OCI-LY7 (cell line): ENCODE results near the gene KIF15. TPM values are rescaled to one million over a fixed set of nuclear protein-coding genes. Genes with fewer than 3 reads are reported as not detected.

Experiments used
- BruUV-seq: library from RNA; stranded (reverse); fragments of 400-500 nt; replicated peaks from 2 replicates; lab custom pipeline; 2021; lab: Mats Ljungman, UMichigan
- CTCF ChIA-PET: fragments of 300-600 bp; sonication (Branson Sonifier 250); formaldehyde crosslinking; loops from one replicate; lab custom pipeline; 2022; ENCODE audit warnings: antibody characterized with exemption; ENCODE audit not compliant: unreplicated experiment; lab: Charles Lee
- POLR2A ChIA-PET: fragments of 300-600 bp; sonication (Branson Sonifier 250); formaldehyde crosslinking; loops from one replicate; lab custom pipeline; 2022; ENCODE audit warnings: antibody characterized with exemption; lab: Charles Lee
- DNase-seq: peaks from one replicate; pipeline ENCODE4 v3.0.0-alpha.2; 2015; ENCODE audit warnings: low spot score
- H2AFZ ChIP-seq: fragments of 200-600 bp; sonication (generic), shearing (Covaris generic); 2 replicates; pipeline ENCODE4 v1.6.1; 2014; ENCODE audit warnings: mild to moderate bottlenecking, antibody characterized with exemption, low read length, moderate library complexity
- H3K27ac ChIP-seq: fragments of 200-600 bp; sonication (generic); 2 replicates; pipeline ENCODE4 v1.5.1; 2014; ENCODE audit warnings: mixed run types, low read depth, mild to moderate bottlenecking, moderate library complexity, low read length, inconsistent platforms; ENCODE audit not compliant: poor library complexity, severe bottlenecking
- H3K36me3 ChIP-seq: fragments of 200-600 bp; sonication (generic); 2 replicates; pipeline ENCODE4 v1.6.1; 2014; ENCODE audit warnings: mild to moderate bottlenecking, antibody characterized with exemption, low read length, moderate library complexity, mixed read lengths; ENCODE audit not compliant: insufficient read depth
- H3K4me1 ChIP-seq: fragments of 200-600 bp; sonication (generic); 2 replicates; pipeline ENCODE4 v1.5.1; 2014; ENCODE audit warnings: mild to moderate bottlenecking, low read length; ENCODE audit not compliant: insufficient read depth, poor library complexity, severe bottlenecking
- H3K4me2 ChIP-seq: fragments of 200-600 bp; sonication (generic); 2 replicates; pipeline ENCODE4 v1.6.1; 2014; ENCODE audit warnings: mild to moderate bottlenecking, low read length
- H3K4me3 ChIP-seq: fragments of 200-600 bp; sonication (generic); 2 replicates; pipeline ENCODE4 v1.5.1; 2014; ENCODE audit warnings: mild to moderate bottlenecking, low read depth, low read length; ENCODE audit not compliant: poor library complexity, severe bottlenecking
- H3K79me2 ChIP-seq: fragments of 200-600 bp; sonication (generic); 2 replicates; pipeline ENCODE4 v1.6.1; 2016; ENCODE audit warnings: low read depth, mild to moderate bottlenecking, low read length, moderate library complexity, mixed read lengths; ENCODE audit not compliant: insufficient read depth
- H3K9me2 ChIP-seq: fragments of 200-600 bp; sonication (generic); 2 replicates; pipeline ENCODE4 v1.6.1; 2016; ENCODE audit warnings: mild to moderate bottlenecking, low read length, mixed read lengths; ENCODE audit not compliant: insufficient read depth
- H3K9me3 ChIP-seq: fragments of 200-600 bp; sonication (generic); 2 replicates; pipeline ENCODE4 v1.6.1; 2014; ENCODE audit warnings: mild to moderate bottlenecking, mixed run types, low read length, mixed read lengths
- H4K20me1 ChIP-seq: fragments of 200-600 bp; sonication (generic); 2 replicates; pipeline ENCODE4 v1.6.1; 2014; ENCODE audit warnings: mild to moderate bottlenecking, antibody characterized with exemption, low read length, moderate library complexity, mixed read lengths; ENCODE audit not compliant: insufficient read depth
- CTCF ChIP-seq: fragments of 200-600 bp; sonication (generic); conservative IDR thresholded peaks from 2 replicates; pipeline ENCODE4 v1.5.1; 2014; ENCODE audit warnings: mild to moderate bottlenecking, antibody characterized with exemption, low read length, moderate library complexity, mixed read lengths
- EZH2phosphoT487 ChIP-seq: fragments of 200-600 bp; sonication (generic); IDR thresholded peaks from 2 replicates; pipeline ENCODE4 v1.6.1; 2018; ENCODE audit warnings: low read depth, borderline replicate concordance, mild to moderate bottlenecking, mixed run types, antibody characterized with exemption, low read length, moderate library complexity, mixed read lengths
- intact Hi-C: fragments of 100-400 bp; cut with micrococcal nuclease; formaldehyde crosslinking; loops from one replicate; pipeline ENCODE4 v1.10.0; 2022; ENCODE audit not compliant: unreplicated experiment
- total RNA-seq, 2 experiments: library from RNA; depleted of rRNA in 1 of 2; stranded (reverse); fragments of >200 nt in 1 of 2; shearing (Covaris generic) in 1 of 2; gene quantifications; 2 replicates each; pipeline ENCODE4 v1.2.3, GENCODE V29; 2014 to 2022

The KIF15 gene
- total RNA-seq, 2 experiments from 2014 or later, result 37.0 to 44.9 TPM

- intact Hi-C loops, result no loop called here
Measured at GRCh38 chr3:44865272-44866035, 103.9 kb downstream of the KIF15 start.

GRCh38 chr3:44867421-44868111 is 106.0 kb downstream of the KIF15 start:
- no peaks in the 10 kb centered on the region for H4K20me1 ChIP-seq
- H3K9me2 ChIP-seq, result no peaks in the 10 kb centered on the region
- no peak overlapping the region for H2AFZ ChIP-seq
- no peak for DNase-seq
- no peak overlapping the region for H3K4me2 ChIP-seq
- H3K4me3 ChIP-seq, result no peak overlapping the region
- ChIA-PET CTCF (no interaction called here), POLR2A (no interaction called here)
- peaks cover 3% of the 10 kb centered on the region for H3K4me1 ChIP-seq
- no peak overlapping the region for H3K27ac ChIP-seq
- TF ChIP-seq CTCF (no peak), EZH2phosphoT487 (no peak)
- intact Hi-C loops, result no loop called here
- no peaks in the 10 kb centered on the region for H3K79me2 ChIP-seq
- H3K9me3 ChIP-seq, result no peaks in the 10 kb centered on the region
- no TSS peak for BruUV-seq
- H3K36me3 ChIP-seq, result peaks cover 16% of the 10 kb centered on the region

More at GRCh38 chr3:44865272-44866035, 103.9 kb downstream of the KIF15 start:
- TF ChIP-seq CTCF (no peak), EZH2phosphoT487 (no peak)
- POLR2A ChIA-PET, result interaction anchor here (0.8 kb wide), 1 partner anchor 23 kb away, joined by 5 read pairs; no protein-coding TSS in a partner anchor
- no peaks in the 10 kb centered on the region for H3K9me2 ChIP-seq
- BruUV-seq, result no TSS peak
- H3K79me2 ChIP-seq, result no peaks in the 10 kb centered on the region
- H3K27ac ChIP-seq, result no peak overlapping the region
- CTCF ChIA-PET, result interaction anchor here (0.5 kb wide), 1 partner anchor 355 kb away, joined by 3 read pairs; no protein-coding TSS in a partner anchor
- peak; percentile 4 for DNase-seq
- H3K4me3 ChIP-seq, result no peak overlapping the region
- no peaks in the 10 kb centered on the region for H4K20me1 ChIP-seq
- H3K9me3 ChIP-seq, result no peaks in the 10 kb centered on the region
- peaks cover 13% of the 10 kb centered on the region for H3K4me1 ChIP-seq
- no peak overlapping the region for H3K4me2 ChIP-seq
- no peak overlapping the region for H2AFZ ChIP-seq
- peaks cover 17% of the 10 kb centered on the region for H3K36me3 ChIP-seq
